ENCODE measurements around the gene POMT1.

The POMT1 gene

GRCh38 chr9:131477816-131478419 is 24.8 kb upstream of the POMT1 start:
- DNase-seq = no peak

GRCh38 chr9:131478421-131478868 is 24.3 kb upstream of the POMT1 start:
- peak; percentile 77 for DNase-seq

- DNase-seq = no peak
Observed at GRCh38 chr9:131478911-131479310, 23.8 kb upstream of the POMT1 start.

- no peak for DNase-seq
Observed at GRCh38 chr9:131480258-131480657, 22.5 kb upstream of the POMT1 start.

- DNase-seq = no peak
Observed at GRCh38 chr9:131481441-131482342, 21.0 kb upstream of the POMT1 start.

GRCh38 chr9:131482343-131483006 is 20.2 kb upstream of the POMT1 start:
- no peak for DNase-seq

GRCh38 chr9:131483319-131484050 is 19.2 kb upstream of the POMT1 start:
- DNase-seq = no peak

GRCh38 chr9:131484051-131484445 is 18.7 kb upstream of the POMT1 start:
- DNase-seq = no peak

- DNase-seq = no peak
Observed at GRCh38 chr9:131484560-131485185, 18.0 kb upstream of the POMT1 start.

- DNase-seq = no peak
Observed at GRCh38 chr9:131485206-131485605, 17.5 kb upstream of the POMT1 start.

- no peak for DNase-seq
Observed at GRCh38 chr9:131485728-131486422, 16.8 kb upstream of the POMT1 start.

- no peak for DNase-seq
Observed at GRCh38 chr9:131487001-131487400, 15.7 kb upstream of the POMT1 start.

GRCh38 chr9:131487621-131488031 is 15.1 kb upstream of the POMT1 start:
- peak; percentile 44 for DNase-seq

GRCh38 chr9:131490514-131490913 is 12.2 kb upstream of the POMT1 start:
- DNase-seq = no peak

- DNase-seq = no peak
Observed at GRCh38 chr9:131491001-131491710, 11.6 kb upstream of the POMT1 start.

GRCh38 chr9:131492070-131492469 is 10.6 kb upstream of the POMT1 start:
- no peak for DNase-seq

- no peak for DNase-seq
Observed at GRCh38 chr9:131494296-131494870, 8.3 kb upstream of the POMT1 start.

- DNase-seq = no peak
Observed at GRCh38 chr9:131495785-131496184, 6.9 kb upstream of the POMT1 start.

GRCh38 chr9:131496844-131497405 is 5.8 kb upstream of the POMT1 start:
- DNase-seq = no peak

GRCh38 chr9:131499254-131499767 is 3.4 kb upstream of the POMT1 start:
- no peak for DNase-seq

Data from NCI-H82 (cell line).